Retinal pigment epithelial cell (primary cell): ENCODE measurements around the gene PTPRJ.

Experiments
- DNase-seq: peaks from one replicate; pipeline ENCODE4 v3.0.0-alpha.2; 2010; ENCODE audit warnings: low read depth
- H3K4me3 ChIP-seq: 2 replicates; pipeline ENCODE4 v1.5.1; 2011; ENCODE audit warnings: mild to moderate bottlenecking, low read length, control low read depth, moderate library complexity
- CTCF ChIP-seq: conservative IDR thresholded peaks from 2 replicates; pipeline ENCODE4 v1.5.1; 2011; ENCODE audit warnings: low read depth, low read length, control low read depth, inconsistent platforms

PTPRJ gene

DNA sequence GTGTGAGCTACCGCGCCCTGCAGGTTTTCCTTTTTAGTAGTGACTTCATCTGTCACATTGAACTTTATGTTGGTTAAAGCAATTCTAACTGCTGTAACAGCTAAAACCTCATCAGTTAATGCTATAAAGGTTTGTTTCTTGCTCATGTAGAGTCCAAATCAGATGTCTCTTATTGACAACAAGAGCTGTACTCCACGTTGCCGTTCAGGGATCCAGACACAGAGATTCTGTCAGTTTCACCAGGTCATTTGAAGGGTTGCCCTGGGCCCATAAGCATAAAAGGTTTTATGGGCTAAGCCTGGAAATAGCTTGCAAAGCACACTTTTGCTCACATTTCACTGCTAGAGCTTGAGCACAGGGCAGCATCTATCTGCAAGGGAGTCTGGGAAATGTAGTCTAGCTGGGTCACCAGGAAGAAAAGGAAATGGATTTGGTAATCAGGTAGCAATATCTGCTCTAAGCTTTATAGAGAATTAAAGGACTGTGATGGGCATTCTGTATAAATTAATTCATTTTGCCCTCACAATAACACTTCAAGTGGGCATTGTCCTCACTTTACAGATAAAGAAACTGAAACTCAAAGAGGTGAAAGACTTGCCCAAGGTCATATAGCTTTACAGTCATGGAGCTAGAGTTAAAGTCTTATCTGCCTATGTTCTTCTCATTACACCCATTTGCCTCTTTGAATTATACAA, 25.2 kb upstream of the PTPRJ start:
- TF ChIP-seq CTCF, result no peak
- DNase-seq, result no peak
- no peak overlapping the region for H3K4me3 ChIP-seq

GRCh38 chr11:47960015-47960414, 20.3 kb upstream of the PTPRJ start:
- DNase-seq, result no peak
- no peak overlapping the region for H3K4me3 ChIP-seq
- TF ChIP-seq CTCF, result no peak

- no peak for TF ChIP-seq CTCF
- H3K4me3 ChIP-seq, result no peak overlapping the region
- no peak for DNase-seq
Observed at GRCh38 chr11:47961383-47961782, 19.0 kb upstream of the PTPRJ start.

GRCh38 chr11:47964546-47964945, 15.8 kb upstream of the PTPRJ start:
- no peak for TF ChIP-seq CTCF
- DNase-seq, result no peak
- H3K4me3 ChIP-seq, result no peak overlapping the region

DNA sequence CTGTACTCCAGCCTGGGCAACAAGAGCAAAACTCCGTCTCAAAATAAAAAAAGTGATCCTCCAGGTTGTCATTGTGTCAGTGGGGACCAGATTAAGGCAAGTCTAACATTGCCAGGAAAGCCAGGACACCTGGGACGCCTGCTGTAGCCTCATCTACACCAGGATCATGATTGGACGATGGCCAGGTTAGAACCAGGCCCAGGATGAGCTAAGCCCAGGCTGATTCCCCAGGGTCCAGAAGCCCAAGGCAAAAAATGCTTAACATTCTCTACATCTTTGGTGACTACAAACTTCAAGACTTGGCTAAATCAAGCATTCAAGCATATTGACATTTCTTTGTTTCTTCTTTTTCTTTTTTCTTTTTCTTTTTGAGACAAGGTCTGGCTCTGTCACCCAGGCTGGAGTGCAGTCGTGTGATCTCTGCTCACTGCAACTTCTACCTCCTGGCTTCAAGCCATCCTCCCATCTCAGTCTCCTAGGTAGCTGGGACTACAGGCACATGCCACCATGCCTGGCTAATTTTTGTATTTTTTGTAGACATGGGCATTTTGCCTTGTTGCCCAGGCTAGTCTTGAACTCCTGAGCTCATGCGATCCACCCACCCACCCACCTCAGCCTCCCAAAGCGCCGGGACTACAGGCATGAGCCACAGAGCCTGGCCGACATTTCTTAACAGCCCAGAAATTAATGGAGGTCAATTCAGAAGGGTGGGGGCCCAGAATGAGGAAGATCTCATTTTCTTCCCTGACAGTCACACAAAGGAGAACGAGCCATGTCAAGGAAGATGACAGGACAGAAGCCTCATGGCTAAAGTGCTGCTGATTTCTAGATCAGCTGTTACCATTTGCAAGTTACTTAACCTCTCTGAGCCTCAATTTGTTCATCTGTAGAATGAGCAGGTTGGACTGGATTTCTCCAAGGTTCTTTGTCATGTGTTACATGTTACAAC, 12.5 kb upstream of the PTPRJ start:
- no peak overlapping the region for H3K4me3 ChIP-seq
- no peak for TF ChIP-seq CTCF
- no peak for DNase-seq

DNA sequence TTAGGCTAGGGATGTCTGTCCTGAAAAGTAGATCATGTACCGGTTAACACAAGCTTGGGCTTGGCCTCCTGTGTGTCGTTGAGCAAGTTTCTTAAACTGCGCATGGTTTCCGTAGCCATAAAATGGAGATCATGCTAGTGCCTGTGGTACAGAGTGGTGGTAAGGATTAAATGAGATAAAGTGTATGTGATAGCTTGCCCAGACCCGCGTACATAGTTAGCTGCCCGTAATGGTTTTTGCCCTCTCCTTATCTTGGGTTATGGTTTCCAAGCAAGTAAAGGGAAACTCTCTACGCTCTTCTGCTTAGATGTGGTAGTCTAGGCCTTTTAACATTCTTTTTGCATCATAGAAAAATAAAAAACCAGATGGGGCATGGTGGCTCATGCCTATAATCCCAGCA, 11.0 kb upstream of the PTPRJ start:
- no peak for DNase-seq
- no peak overlapping the region for H3K4me3 ChIP-seq
- no peak for TF ChIP-seq CTCF
